Pons (tissue), 1 donor: ENCODE results near the gene ARHGAP35.
"Not testable (repeated sequence)": the region's sequence is repeated elsewhere in the genome, so short reads cannot be mapped to it uniquely, and the experiment has no call there.

Experiments used
- DNase-seq: peaks from one replicate; pipeline ENCODE4 v3.0.0-alpha.2; 2016; ENCODE audit warnings: low spot score

ARHGAP35 gene

DNA sequence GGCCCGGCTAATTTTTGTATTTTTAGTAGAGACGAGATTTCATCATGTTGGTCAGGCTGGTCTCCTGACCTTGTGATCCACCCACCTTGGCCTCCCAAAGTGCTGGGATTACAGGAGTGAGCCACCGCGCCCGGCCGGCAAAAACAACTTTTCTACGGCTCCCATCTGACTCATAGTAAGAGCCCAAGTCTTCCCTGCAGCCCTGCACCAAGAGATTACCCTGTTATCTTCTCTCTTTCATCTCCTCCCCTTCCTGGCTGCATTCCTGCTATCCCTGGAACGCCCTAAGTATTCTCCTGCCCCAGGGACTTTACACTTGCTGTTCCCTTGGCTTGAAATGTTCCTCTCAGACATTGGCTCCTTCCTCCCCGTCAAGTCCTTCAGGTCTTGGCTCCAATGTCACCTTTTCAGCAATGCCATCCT is 16.7 kb upstream of the ARHGAP35 start:
- DNase-seq, result no peak

DNA sequence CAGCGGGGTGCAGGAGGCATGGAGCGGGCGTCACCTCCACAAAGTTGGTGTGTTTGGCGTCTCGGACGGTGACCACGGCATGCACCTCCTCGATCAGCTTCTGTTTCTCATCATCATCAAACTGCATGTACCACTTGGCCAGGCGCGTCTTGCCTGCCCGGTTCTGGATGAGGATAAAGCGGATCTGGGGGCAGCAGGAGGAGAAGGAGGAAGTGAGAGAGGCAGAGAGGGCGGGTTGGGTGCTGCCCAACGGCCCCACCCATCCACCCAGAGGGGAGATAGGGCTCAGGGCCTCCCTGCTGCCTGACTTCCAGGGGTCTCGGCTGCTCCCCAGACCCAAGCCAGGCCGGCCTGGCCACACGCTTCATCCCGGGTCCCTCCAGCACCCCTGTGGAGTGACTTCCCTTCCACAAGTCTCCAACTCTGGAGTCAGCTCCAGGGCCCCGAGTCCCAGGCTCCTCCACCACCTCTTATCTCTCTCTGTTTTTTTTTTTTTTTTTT is 14.8 kb upstream of the ARHGAP35 start:
- no peak for DNase-seq

GRCh38 chr19:46847528-46847927 is 13.3 kb upstream of the ARHGAP35 start:
- no peak for DNase-seq

DNA sequence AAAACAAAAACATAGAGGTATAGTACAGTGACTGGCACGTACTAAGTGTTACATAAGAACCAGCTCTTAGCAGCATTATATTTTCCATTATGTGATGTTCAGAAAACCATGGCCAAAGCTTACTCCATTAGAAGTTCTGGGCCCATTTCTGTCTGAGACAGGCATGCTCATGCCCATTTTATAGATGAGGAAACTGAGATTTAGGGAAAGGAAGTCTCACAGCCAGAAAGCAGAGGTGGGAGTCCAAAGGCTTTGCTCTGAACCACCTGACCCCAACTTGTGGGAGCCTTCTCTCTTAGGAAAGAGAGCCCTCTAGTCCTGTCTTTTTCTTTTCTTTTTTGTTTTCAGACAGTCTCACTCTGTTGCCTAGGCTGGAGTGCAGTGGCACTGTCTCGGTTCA is 12.4 kb upstream of the ARHGAP35 start:
- DNase-seq, result no peak

DNA sequence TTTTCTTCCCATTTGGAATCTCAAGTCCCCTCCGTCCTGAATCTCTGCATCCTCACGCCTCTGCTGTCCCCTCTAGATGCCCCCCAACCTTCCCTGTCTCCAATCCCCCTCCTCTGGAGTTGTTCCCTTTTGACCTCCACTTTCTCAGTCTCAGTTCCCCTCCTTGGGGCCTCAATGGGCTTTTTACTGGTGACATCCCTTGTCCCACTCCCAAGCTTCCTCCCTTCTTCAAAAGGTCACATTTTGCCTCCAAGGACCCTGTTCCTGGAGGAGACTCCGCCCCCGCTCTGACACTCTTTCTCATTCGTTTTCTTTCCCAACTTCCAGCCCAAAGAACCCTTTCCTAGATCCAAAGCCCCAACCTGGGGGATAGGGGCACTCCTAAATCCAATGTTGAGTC is 11.2 kb upstream of the ARHGAP35 start:
- DNase-seq, result no peak

GRCh38 chr19:46850228-46851203 is 10.3 kb upstream of the ARHGAP35 start, which contains the start of gene AP2S1:
Gene AP2S1 (minus strand): TSS chr19:46850846. CDS start chr19:46850766, 80 bp downstream.
- peak; percentile 100 for DNase-seq

DNA sequence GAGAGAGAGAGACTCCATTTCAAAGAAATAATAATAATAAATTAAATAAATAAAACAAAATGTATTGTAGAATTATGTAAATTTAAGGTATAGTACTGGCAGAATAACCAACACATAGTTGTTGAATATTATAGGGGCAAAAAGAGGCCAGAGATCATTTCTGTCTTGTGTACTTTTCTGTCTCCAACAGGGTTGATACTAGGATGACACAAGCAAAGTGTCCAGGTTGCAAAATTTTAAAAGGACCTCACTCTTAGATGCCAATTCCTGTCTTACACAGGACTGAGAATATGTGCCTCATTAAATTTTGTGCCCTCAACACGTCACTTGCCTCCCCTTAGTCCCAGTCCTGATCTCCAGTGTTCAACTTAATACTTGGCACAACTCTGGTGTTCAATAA is 8.0 kb upstream of the ARHGAP35 start:
- DNase-seq, result no peak

DNA sequence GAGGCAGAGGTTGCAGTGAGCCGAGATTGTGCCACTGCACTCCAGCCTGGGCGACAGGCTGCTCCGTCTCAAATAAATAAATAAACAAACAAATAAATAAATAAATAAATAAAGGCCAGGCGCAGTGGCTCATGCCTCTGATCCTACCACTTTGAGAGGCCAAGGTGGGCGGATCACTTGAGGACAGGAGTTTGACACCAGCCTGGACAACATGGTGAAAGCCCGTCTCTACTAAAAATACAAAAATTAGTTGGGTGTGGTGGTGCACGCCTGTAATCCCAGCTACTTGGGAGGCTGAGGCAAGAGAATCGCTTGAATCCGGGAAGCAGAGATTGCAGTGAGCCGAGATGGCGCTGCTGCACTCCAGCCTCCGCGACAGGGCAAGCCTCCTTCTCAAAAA is 6.1 kb upstream of the ARHGAP35 start:
- not testable (repeated sequence) for DNase-seq

GRCh38 chr19:46856062-46857022 is 4.5 kb upstream of the ARHGAP35 start:
- DNase-seq, result peak; percentile 97

DNA sequence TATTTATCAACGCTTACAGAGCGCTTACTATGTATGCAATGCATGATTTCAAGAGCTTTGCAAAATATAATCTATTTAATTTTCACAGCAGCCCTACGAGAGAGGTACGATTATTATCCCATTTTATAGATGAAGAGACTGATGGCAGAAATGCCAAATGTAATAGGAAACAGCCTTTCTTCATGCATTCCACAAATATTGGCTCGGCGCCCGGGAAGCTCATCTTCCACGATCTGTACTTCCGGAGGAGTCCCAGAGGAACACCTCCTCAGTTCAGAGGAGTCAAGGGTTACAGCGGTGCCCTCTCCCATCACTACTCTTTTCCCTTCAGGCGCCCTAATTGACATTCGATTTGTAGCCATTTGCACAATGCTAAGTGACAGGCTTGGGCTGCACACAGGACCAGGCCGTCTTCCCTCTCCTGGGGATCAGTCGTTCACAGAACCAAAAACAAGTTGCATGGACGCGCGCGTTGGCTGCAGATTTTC is 1.1 kb upstream of the ARHGAP35 start:
- no peak for DNase-seq

GRCh38 chr19:46860125-46860845 is 512 bp upstream of the ARHGAP35 start:
- DNase-seq, result peak; percentile 96

DNA sequence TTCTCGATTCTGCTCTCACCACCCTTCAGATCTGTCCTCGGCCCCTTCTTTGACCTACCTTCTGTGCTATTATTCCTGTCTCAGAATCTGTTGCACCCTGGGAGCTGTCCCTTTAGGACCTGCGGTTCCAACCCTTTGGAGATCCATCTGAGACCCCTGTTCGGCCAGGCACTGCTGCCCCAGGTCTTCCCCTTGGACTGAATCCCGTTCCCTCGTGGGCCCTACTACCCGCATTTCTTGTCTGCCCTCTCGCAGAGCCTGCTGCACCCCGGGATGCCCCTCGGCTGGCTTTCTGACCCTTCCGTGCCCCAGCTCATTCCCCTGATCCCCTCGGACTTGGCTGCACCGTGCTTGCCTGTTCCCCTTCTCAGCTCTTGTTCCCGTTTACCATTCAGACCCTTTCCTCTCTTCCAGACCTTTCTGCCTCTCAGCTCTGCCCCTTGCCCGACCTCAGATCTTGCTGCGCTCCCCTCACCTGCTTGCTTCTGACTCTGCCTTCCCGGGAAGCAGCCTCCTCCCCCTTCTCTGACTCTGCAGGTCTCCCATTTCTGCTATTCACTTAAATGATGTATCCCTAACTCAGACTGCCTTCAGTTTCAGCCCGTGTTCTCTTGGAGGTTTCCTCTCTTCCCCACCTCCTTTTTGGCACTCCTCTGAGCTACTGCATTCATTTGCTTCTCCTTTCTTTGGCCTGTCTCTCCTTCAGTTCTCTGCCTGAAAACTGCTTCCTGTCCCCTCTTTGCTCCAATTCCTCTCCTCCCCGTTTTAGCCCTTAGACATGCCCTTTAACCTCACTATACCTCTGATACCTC is 1.1 kb downstream of the ARHGAP35 start:
- no peak for DNase-seq

DNA sequence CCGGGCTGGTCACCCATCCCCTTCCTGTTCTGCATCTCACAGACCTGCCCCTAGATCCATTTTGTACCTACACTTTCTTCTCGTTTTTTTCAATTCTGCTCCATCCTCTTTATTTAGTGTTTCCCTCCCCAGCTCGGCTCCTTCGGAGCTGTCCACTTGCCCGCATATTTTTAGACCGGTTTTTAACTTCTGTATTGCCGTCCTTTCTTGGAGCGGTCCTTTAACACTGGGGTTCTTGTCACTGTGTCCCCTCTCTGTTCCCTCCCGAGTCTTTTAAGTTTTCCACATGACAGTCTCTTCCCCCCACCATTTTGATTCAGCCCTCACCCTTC is 1.7 kb downstream of the ARHGAP35 start:
- no peak for DNase-seq

DNA sequence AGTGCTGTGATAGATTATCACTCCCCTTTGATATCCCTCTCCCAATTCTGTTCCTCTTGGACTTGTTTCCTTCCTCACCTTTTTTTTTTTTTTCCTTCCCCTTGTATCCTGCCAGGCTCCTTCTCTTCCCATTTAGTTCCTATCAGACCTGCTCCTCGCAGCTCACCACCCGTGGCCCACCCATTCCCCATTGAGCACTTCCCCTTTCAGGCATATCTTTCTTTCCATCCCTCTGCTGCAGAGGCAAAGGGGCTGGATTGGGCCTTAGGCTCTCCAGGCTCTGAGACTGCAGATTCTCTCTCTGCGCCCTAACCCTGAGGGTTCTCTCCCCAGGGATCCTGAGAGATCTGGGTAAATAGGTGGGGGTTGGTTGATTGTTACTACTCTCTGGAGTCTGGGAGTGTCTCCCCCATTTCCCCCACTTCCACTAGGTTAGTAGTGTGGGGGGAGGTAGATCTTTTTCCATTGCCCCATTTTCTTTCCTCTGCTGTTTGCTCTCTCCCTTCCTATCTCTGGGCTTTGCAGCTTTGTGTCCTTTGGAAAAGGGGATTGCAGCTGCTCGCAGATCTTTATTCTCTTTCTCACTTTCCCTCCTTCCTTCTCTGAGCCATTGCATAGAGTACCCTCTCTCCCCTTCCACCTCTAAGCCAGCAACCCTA is 2.3 kb downstream of the ARHGAP35 start:
- no peak for DNase-seq

- DNase-seq, result no peak
These were observed 3.2 kb downstream of the ARHGAP35 start for GRCh38 chr19:46863818-46864629.

DNA sequence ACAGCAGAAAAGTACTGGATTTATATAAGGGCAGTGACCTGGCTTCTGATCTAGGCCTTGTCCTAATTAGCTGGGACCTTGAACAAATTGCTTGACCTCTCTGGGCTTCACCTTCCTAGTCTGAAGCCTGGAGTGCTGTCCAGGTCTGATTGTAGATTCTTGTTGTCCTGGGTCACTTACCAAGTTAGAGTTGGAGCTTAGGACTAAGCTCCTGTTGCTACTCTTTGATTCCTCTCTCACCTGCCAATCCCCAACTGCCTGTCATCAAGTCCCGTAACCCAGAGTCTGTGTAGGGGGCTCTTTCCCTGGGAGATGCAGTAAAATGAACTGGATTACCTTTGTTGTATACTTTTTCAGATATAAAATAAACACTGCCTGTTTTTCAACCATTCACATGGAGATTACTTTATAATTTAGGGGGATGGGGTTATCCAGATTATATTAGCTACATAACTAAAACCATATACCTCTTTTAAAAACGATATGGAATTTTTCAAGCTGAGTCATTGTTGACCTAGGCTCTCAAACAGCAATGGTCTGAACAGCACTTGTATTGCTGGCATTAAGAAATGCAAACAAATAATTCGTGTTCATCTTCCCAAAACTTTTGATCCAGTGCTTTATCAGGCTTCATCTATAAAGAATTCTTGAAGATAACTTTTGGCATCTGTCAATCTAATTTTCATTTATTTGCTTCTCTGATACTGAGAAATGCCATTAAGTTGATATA is 5.8 kb downstream of the ARHGAP35 start:
- DNase-seq, result no peak

DNA sequence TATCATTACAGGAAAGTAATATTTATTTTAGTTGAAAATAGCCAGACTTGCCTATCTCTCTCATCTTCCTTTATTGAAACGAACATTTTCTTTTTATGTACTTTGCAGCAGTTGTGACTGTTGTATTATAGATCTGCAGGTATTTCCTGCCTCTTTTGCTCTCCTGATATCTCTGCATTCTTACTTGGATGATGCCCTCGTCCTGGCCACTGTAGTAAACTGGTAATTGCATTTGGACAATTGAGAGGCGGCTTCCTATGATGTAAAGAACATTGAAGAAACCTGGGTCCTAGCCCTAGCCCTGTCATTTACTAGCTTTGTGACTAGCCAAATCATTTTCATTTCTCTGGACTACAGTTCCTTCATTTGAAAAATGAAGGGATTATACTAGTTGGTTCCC is 6.4 kb downstream of the ARHGAP35 start:
- DNase-seq, result no peak

- no peak for DNase-seq
These were observed 7.4 kb downstream of the ARHGAP35 start for GRCh38 chr19:46868025-46868802.
